Measurements from ENCODE around the gene APOBEC3H.
A peak's percentile ranks its signal among the peaks of the same experiment; 100 is the strongest.

APOBEC3H gene

DNA sequence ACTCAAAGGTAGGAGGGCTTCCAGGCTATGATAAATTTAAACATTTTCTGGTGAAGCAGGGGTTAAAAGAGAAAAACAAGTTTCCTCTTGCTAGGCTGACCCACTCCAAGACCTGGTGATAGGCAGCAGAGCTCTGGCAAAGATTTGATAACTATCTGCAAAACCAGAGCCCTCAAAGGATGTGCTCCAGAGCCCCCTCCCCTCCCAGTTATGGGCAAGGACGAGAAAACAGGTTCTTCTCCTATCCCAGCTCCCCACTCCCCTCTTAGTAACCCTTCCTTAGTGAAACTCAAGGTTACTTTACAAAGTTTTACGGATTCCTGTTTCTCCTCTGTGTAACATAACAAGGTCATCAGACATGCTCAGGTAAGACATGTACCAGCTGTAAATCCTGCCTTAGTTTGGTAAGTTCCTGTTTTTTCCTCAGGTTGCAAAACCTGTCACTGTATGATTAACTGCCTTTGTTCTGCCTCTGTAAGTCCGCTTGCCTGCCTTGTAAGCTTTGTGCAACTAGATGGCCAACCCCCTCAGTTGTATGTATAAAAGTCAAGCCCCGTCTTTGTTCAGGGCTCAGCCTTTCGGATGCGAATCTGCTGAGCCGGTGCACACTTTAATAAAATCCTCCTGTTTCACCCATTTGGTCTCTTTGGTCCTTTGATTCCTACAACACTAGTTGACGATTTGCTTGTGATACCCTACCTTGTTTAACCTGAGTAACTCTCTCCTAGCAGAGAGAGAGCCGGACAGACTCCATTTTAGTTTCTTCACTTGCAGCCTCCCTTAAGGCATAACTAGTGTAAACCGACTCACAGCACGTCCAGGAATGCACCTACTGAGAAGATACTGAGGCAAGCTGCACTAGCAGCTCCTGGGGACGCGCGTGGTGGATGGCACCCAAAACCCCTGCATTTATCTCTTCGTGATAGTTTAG lies 13.9 kb downstream of the APOBEC3H start:
- DNase-seq (ENCODE audit: low spot score) = no peak

GRCh38 chr22:39114112-39114511 lies 17.1 kb downstream of the APOBEC3H start:
- DNase-seq (ENCODE audit: low spot score) = no peak

GRCh38 chr22:39115570-39115969 lies 18.5 kb downstream of the APOBEC3H start:
- DNase-seq (ENCODE audit: low spot score) = no peak

DNA sequence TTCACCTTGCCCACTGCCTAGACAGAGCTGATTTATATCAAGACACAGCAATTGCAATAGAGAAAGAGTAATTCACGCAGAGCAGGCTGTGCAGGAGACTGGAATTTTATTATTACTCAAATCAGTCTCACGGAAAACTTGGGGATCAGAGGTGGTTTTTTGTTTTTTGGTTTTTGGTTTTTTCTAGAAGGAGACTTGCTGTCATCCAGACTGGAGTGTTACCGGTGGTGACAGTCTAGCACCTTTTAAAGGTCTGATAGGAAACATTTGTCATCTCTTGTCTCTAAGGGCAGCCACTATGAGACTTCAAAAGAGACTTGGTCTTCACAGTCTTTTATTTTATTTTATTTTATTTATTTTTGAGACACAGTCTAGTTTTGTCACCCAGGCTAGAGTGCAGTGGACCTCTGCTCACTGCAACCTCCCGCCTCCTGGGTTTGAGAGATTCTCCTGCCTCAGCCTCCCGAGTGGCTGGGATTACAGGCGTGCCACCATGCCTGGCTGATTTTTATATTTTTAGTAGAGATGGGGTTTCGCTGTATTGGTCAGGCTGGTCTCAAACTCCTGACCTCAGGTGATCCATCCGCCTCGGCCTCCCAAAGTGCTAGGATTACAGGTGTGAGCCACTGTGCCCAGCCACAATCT lies 19.1 kb downstream of the APOBEC3H start:
- DNase-seq (ENCODE audit: low spot score) = no peak

GRCh38 chr22:39117585-39118191 lies 20.6 kb downstream of the APOBEC3H start:
- DNase-seq (ENCODE audit: low spot score) = peak; percentile 92

DNA sequence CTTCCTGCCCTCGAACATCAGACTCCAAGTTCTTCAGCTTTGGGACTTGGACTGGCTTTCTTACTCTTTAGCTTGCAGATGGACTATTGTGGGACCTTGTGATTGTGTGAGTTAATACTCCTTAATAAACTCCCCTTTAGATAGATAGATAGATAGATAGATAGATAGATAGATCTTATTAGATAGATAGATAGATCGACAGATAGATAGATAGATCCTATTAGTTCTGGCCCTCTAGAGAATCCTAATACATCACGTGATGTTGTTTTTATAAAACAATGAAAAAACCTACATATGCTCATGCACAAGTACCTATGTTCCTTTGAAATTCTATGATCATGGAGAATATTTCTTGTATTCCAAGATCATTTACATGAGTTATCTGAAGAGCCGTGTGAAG lies 23.9 kb downstream of the APOBEC3H start:
- no peak for DNase-seq (ENCODE audit: low spot score)

DNA sequence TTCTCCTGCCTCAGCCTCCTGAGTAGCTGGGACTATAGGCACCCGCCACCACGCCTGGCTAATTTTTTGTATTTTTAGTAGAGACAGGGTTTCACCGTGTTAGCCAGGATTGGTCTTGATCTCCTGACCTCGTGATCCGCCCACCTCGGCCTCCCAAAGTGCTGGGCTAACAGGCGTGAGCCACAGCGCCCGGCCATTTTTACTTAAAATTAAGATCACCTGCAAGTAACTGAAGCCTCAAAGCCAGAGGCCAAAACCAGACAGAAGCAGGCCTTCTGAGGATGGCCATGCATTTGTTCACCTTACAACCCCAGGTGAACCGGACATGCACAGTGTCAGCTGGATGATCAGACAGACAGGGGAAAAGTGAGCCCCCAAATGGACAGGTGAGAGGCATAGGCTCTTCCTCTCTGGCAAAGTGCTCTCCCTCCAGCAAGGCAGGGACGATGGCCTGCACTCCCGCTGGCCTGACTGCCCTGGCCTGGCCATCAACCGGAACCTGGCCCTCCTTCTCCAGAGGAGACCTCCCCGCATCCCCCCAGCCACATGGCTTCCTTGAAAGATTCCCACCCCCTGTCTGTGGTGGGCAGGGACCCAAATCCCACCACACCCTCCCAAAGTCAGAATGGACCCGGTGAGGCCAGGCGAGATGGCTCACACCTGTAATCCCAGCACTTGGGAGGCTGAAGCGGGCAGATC lies 25.9 kb downstream of the APOBEC3H start:
- no peak for DNase-seq (ENCODE audit: low spot score)

GRCh38 chr22:39123751-39124581 lies 26.9 kb downstream of the APOBEC3H start:
- DNase-seq (ENCODE audit: low spot score) = no peak

DNA sequence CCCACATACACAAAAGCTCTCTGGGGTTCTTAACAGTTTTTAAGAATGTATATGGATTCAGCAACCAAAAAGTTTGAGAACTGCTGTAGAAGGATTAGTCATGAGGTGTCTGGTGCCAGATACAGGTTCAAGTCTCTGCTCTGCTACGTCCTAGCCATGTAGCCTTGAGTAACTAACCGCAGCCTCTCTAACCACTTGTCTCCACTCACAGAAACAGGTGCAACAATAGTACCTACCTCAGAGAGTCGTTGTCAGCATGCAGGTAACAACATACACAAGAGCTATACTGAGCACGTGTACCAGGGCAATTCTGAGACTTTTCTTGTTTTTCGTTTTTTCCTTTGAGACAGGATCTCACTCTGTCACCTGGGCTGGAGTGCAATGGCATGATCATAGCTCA lies 28.6 kb downstream of the APOBEC3H start:
- no peak for DNase-seq (ENCODE audit: low spot score)

- no peak for DNase-seq (ENCODE audit: low spot score)
Observed at GRCh38 chr22:39128508-39128907, 31.5 kb downstream of the APOBEC3H start.

GRCh38 chr22:39129081-39129480 lies 32.0 kb downstream of the APOBEC3H start:
- no peak for DNase-seq (ENCODE audit: low spot score)

DNA sequence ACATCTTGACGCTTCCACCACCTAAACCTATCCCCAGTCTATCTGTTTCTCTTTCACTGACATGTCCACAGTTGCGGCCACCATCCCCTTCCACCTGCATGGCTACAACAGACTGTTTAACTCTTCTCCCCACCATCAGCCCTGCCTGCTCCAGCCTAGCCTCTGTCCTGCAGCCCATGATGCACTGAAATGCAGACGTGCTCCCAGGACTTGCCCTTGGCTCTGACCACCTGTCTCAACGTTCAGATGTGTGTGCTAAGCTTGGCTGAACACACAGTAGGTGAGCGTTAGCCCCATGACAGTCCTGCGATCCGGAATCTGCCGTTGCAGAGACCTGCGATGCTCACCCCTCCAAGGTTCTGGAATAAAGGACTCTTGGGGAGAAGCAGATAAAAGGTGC lies 32.7 kb downstream of the APOBEC3H start:
- no peak for DNase-seq (ENCODE audit: low spot score)

- DNase-seq (ENCODE audit: low spot score) = no peak
Observed at GRCh38 chr22:39130152-39130704, 33.2 kb downstream of the APOBEC3H start.

DNA sequence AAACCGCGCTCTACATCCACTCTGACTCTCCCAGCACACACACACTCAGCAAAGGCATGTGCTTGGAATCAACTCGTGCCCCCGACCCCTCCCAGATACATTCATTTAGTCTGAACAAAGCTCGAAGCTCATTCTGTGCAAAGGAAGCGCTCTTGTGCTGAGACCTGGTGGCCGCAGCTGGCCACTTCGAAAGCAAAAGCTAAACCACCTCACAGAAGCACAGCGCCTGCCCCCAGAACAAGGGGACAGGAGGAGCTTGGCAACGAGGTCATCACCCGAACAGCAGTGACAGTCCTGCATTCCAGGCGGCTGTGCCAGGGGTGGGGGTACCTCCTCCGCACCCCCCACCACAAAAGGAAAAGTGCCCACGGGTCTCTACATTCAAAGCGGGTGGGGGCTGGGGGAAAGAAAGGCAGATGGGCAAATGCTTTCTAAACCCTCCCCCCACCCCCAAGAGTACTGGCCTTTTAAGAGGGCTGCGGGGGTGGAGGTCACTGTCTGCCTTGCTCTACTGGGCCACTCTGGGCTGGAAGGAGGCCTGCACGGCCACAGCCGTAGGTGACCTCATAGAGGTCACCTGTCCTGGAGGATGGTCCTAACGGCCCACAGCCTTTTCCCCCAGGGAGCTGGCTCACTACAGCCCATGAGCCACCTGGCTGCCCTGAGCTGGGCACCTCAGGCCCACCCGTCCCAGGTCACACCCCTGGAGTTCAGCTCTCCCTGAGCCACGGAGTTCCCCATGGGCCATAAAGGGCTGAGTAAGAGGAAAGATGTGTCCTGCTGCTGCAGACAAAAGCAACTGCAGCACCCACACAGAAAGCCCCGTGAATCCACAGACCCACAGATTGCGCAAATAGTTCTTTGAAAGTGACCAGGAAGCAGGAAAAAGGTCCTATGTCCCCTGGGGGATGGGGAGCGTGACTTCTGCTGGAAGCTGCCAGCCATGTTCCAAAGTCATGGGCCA lies 34.1 kb downstream of the APOBEC3H start:
- no peak for DNase-seq (ENCODE audit: low spot score)

DNA sequence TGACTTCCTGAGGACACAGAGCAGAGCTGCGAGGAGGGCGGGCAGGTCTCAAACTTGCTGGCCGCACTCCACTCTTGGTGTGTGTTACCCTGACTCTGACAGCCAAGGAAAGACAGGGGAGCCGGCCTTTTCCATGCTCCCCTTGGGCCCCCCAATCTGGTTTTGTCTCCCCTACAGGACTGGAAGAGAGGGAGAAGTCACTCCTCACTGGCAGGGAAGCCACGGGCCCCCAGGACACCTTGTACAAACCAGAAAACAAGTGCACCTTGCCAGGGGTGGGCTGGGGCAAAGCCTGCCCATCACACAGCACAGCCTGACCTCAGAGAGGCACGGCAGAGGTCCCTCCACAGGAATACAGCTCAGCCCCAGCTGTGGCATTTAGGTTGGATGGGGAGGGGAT lies 35.2 kb downstream of the APOBEC3H start:
- DNase-seq (ENCODE audit: low spot score) = no peak

- no peak for DNase-seq (ENCODE audit: low spot score)
Observed at GRCh38 chr22:39132871-39133524, 36.0 kb downstream of the APOBEC3H start.

- no peak for DNase-seq (ENCODE audit: low spot score)
Observed at GRCh38 chr22:39133871-39134270, 36.8 kb downstream of the APOBEC3H start.

- no peak for DNase-seq (ENCODE audit: low spot score)
Observed at GRCh38 chr22:39134366-39135091, 37.5 kb downstream of the APOBEC3H start.

Measured in activated CD4-positive, alpha-beta T cell treated with anti-CD3 and anti-CD28 coated beads, Interleukin-2, Interleukin-4, amounts not matched to agents 100 ng/mL and 50 ng/mL, durations not matched to agents 16 hours and 8 hours (primary cell).